ENCODE data around the gene TMEM167B. TPM values are rescaled to one million over a fixed set of nuclear protein-coding genes. Genes with fewer than 3 reads are reported as not detected.
"Not testable (repeated sequence)": the region's sequence is repeated elsewhere in the genome, so short reads cannot be mapped to it uniquely, and the experiment has no call there.

Gene TMEM167B
- total RNA-seq, 5 donors from 2014 or later (not counting 1 experiment from before 2014, with no cell fraction given) = 33.2 to 55.1 (median 37.1) TPM

GRCh38 chr1:109047339-109047738 is 43.2 kb upstream of the TMEM167B start:
- ChIA-PET POLR2A (no interaction called here), CTCF (no interaction called here)
- Mint-ChIP-seq H3K27ac (no peak overlapping the region), H3K4me1 (peaks cover 0 to 3% (median 0%) of the 10 kb centered on the region in 3 donors), H3K36me3 (no peaks in the 10 kb centered on the region), H3K4me3 (no peak overlapping the region), H3K9me3 (no peaks in the 10 kb centered on the region), H3K27me3 (no peaks in the 10 kb centered on the region)
- ATAC-seq (replicated peaks in 1 of 4) (no peak), DNase-seq (no peak)
- H3K4me3 ChIP-seq (ENCODE audit: control insufficient read depth in 1 of 2, extremely low read depth in 1 of 2, low read length in 1 of 2) = no peak overlapping the region
- H3K27me3 ChIP-seq (replicated peaks in 1 of 2; ENCODE audit: control insufficient read depth in 2 of 2, extremely low read depth in 1 of 2, insufficient read depth in 2 of 2, low read length in 1 of 2) = peaks cover 0 to under 1% of the 10 kb centered on the region in 2 experiments
- H3K9me3 ChIP-seq = no peaks in the 10 kb centered on the region
- WGBS (ENCODE audit: insufficient coverage) = 85% methylated on average over 6 of the region's 6 CpGs
- H3K4me1 ChIP-seq (ENCODE audit: control insufficient read depth in 1 of 2, extremely low read depth in 1 of 2, insufficient read depth in 2 of 2, low read length in 2 of 2) = peaks cover 0 to 4% of the 10 kb centered on the region in 2 experiments
- H3K36me3 ChIP-seq (ENCODE audit: control insufficient read depth in 2 of 2, extremely low read depth in 1 of 2, insufficient read depth in 1 of 2, low read length in 1 of 2) = no peaks in the 10 kb centered on the region
- no peak overlapping the region for H3K27ac ChIP-seq (ENCODE audit: low read length)

GRCh38 chr1:109048335-109048734 is 42.2 kb upstream of the TMEM167B start:
- no peak overlapping the region for H3K4me3 Mint-ChIP-seq
- no peaks in the 10 kb centered on the region for H3K9me3 ChIP-seq
- H3K36me3 ChIP-seq (ENCODE audit: control insufficient read depth in 2 of 2, extremely low read depth in 1 of 2, insufficient read depth in 1 of 2, low read length in 1 of 2) = no peaks in the 10 kb centered on the region
- no peaks in the 10 kb centered on the region for H3K4me1 ChIP-seq (ENCODE audit: control insufficient read depth in 1 of 2, extremely low read depth in 1 of 2, insufficient read depth in 2 of 2, low read length in 2 of 2)
- no peaks in the 10 kb centered on the region for H3K27me3 Mint-ChIP-seq
- H3K4me1 Mint-ChIP-seq = no peaks in the 10 kb centered on the region
- DNase-seq = no peak
- WGBS (ENCODE audit: insufficient coverage) = 9% methylated on average over 1 of the region's 2 CpGs
- ATAC-seq (replicated peaks in 1 of 4) = no peak
- H3K36me3 Mint-ChIP-seq = no peaks in the 10 kb centered on the region
- no peak overlapping the region for H3K27ac ChIP-seq (ENCODE audit: low read length)
- H3K27ac Mint-ChIP-seq = no peak overlapping the region
- no peak overlapping the region for H3K4me3 ChIP-seq (ENCODE audit: control insufficient read depth in 1 of 2, extremely low read depth in 1 of 2, low read length in 1 of 2)
- ChIA-PET CTCF (interaction anchor here in 1 of 2 donors (0.6 kb wide), 1 partner anchor 229 kb away, joined by 6 read pairs; no protein-coding TSS in a partner anchor), POLR2A (interaction anchor here in 1 of 2 donors (0.6 kb wide), 1 partner anchor 321 kb away, joined by 3 read pairs; no protein-coding TSS in a partner anchor)
- H3K9me3 Mint-ChIP-seq = no peaks in the 10 kb centered on the region
- peaks cover 0 to 3% of the 10 kb centered on the region in 2 experiments for H3K27me3 ChIP-seq (replicated peaks in 1 of 2; ENCODE audit: control insufficient read depth in 2 of 2, extremely low read depth in 1 of 2, insufficient read depth in 2 of 2, low read length in 1 of 2)

- Histone ChIP-seq H3K9me3 (no peaks in the 10 kb centered on the region), H3K4me1 (ENCODE audit: control insufficient read depth in 1 of 2, extremely low read depth in 1 of 2, insufficient read depth in 2 of 2, low read length in 2 of 2) (no peaks in the 10 kb centered on the region), H3K36me3 (ENCODE audit: control insufficient read depth in 2 of 2, extremely low read depth in 1 of 2, insufficient read depth in 1 of 2, low read length in 1 of 2) (no peaks in the 10 kb centered on the region), H3K4me3 (ENCODE audit: control insufficient read depth in 1 of 2, extremely low read depth in 1 of 2, low read length in 1 of 2) (no peak overlapping the region), H3K27ac (ENCODE audit: low read length) (no peak overlapping the region), H3K27me3 (replicated peaks in 1 of 2; ENCODE audit: control insufficient read depth in 2 of 2, extremely low read depth in 1 of 2, insufficient read depth in 2 of 2, low read length in 1 of 2) (peaks cover 0 to 3% of the 10 kb centered on the region in 2 experiments)
- H3K27ac Mint-ChIP-seq = no peak overlapping the region
- ATAC-seq (replicated peaks in 1 of 4) (no peak), DNase-seq (no peak)
- H3K9me3 Mint-ChIP-seq = no peaks in the 10 kb centered on the region
- CTCF ChIA-PET = no interaction called here
- 100% methylated on average over 4 of the region's 7 CpGs for WGBS (ENCODE audit: insufficient coverage)
- H3K4me1 Mint-ChIP-seq = no peaks in the 10 kb centered on the region
- H3K27me3 Mint-ChIP-seq = no peaks in the 10 kb centered on the region
- POLR2A ChIA-PET = no interaction called here
- no peaks in the 10 kb centered on the region for H3K36me3 Mint-ChIP-seq
- no peak overlapping the region for H3K4me3 Mint-ChIP-seq
Measured at GRCh38 chr1:109050228-109050995, 40.2 kb upstream of the TMEM167B start.

GRCh38 chr1:109052145-109052544 is 38.4 kb upstream of the TMEM167B start:
- H3K27ac Mint-ChIP-seq; H3K36me3 ChIP-seq (ENCODE audit: control insufficient read depth in 2 of 2, extremely low read depth in 1 of 2, insufficient read depth in 1 of 2, low read length in 1 of 2); H3K27me3 Mint-ChIP-seq; H3K4me1 ChIP-seq (ENCODE audit: control insufficient read depth in 1 of 2, extremely low read depth in 1 of 2, insufficient read depth in 2 of 2, low read length in 2 of 2); H3K27ac ChIP-seq (ENCODE audit: low read length); H3K4me3 Mint-ChIP-seq; H3K4me3 ChIP-seq (ENCODE audit: control insufficient read depth in 1 of 2, extremely low read depth in 1 of 2, low read length in 1 of 2); H3K36me3 Mint-ChIP-seq; H3K9me3 Mint-ChIP-seq; H3K4me1 Mint-ChIP-seq; H3K27me3 ChIP-seq (replicated peaks in 1 of 2; ENCODE audit: control insufficient read depth in 2 of 2, extremely low read depth in 1 of 2, insufficient read depth in 2 of 2, low read length in 1 of 2); ATAC-seq (replicated peaks in 1 of 4); DNase-seq; H3K9me3 ChIP-seq; CTCF ChIA-PET: not testable (repeated sequence)
- POLR2A ChIA-PET = interaction anchor here in 1 of 2 donors (0.6 kb wide), 1 partner anchor 11 kb away, joined by 3 read pairs; no protein-coding TSS in a partner anchor
- no CpG with 5 or more reads among the region's 3 CpGs for WGBS (ENCODE audit: insufficient coverage)

GRCh38 chr1:109056064-109056463 is 34.5 kb upstream of the TMEM167B start:
- Mint-ChIP-seq H3K27ac (no peak overlapping the region), H3K36me3 (no peaks in the 10 kb centered on the region), H3K27me3 (no peaks in the 10 kb centered on the region), H3K4me3 (no peak overlapping the region), H3K9me3 (no peaks in the 10 kb centered on the region), H3K4me1 (no peaks in the 10 kb centered on the region)
- no peak for DNase-seq
- CTCF ChIA-PET = interaction anchor here in 1 of 2 donors (0.7 kb wide), 1 partner anchor 617 kb away, joined by 3 read pairs; no protein-coding TSS in a partner anchor
- Histone ChIP-seq H3K36me3 (ENCODE audit: control insufficient read depth in 2 of 2, extremely low read depth in 1 of 2, insufficient read depth in 1 of 2, low read length in 1 of 2) (no peaks in the 10 kb centered on the region), H3K27ac (ENCODE audit: low read length) (no peak overlapping the region), H3K27me3 (replicated peaks in 1 of 2; ENCODE audit: control insufficient read depth in 2 of 2, extremely low read depth in 1 of 2, insufficient read depth in 2 of 2, low read length in 1 of 2) (peaks cover 0 to 3% of the 10 kb centered on the region in 2 experiments), H3K4me3 (ENCODE audit: control insufficient read depth in 1 of 2, extremely low read depth in 1 of 2, low read length in 1 of 2) (no peak overlapping the region), H3K9me3 (no peaks in the 10 kb centered on the region), H3K4me1 (ENCODE audit: control insufficient read depth in 1 of 2, extremely low read depth in 1 of 2, insufficient read depth in 2 of 2, low read length in 2 of 2) (no peaks in the 10 kb centered on the region)
- 92% methylated on average over 2 of the region's 3 CpGs for WGBS (ENCODE audit: insufficient coverage)
- ATAC-seq (replicated peaks in 1 of 4) = no peak
- POLR2A ChIA-PET = no interaction called here

- CTCF ChIA-PET = no interaction called here
- H3K27me3 ChIP-seq (replicated peaks in 1 of 2; ENCODE audit: control insufficient read depth in 2 of 2, extremely low read depth in 1 of 2, insufficient read depth in 2 of 2, low read length in 1 of 2) = no peaks in the 10 kb centered on the region
- POLR2A ChIA-PET = no interaction called here
- H3K27ac Mint-ChIP-seq = no peak overlapping the region
- no peak overlapping the region for H3K4me3 ChIP-seq (ENCODE audit: control insufficient read depth in 1 of 2, extremely low read depth in 1 of 2, low read length in 1 of 2)
- no peaks in the 10 kb centered on the region for H3K9me3 Mint-ChIP-seq
- H3K9me3 ChIP-seq = no peaks in the 10 kb centered on the region
- no peak overlapping the region for H3K4me3 Mint-ChIP-seq
- H3K36me3 ChIP-seq (ENCODE audit: control insufficient read depth in 2 of 2, extremely low read depth in 1 of 2, insufficient read depth in 1 of 2, low read length in 1 of 2) = peaks cover 0 to 7% of the 10 kb centered on the region in 2 donors
- no peak for DNase-seq
- H3K4me1 Mint-ChIP-seq = no peaks in the 10 kb centered on the region
- no peak overlapping the region for H3K27ac ChIP-seq (ENCODE audit: low read length)
- peaks cover 3% of the 10 kb centered on the region for H3K36me3 Mint-ChIP-seq
- no peak for ATAC-seq (replicated peaks in 1 of 4)
- no peaks in the 10 kb centered on the region for H3K27me3 Mint-ChIP-seq
- no peaks in the 10 kb centered on the region for H3K4me1 ChIP-seq (ENCODE audit: control insufficient read depth in 1 of 2, extremely low read depth in 1 of 2, insufficient read depth in 2 of 2, low read length in 2 of 2)
Measured at GRCh38 chr1:109059026-109059425, 31.5 kb upstream of the TMEM167B start.
